ENCODE measurements around the gene MPND.

- TF ChIP-seq EZH2 (IDR thresholded peaks at IDR 0.05; ENCODE audit: borderline replicate concordance, low read depth, low read length, poor library complexity, severe bottlenecking) = no peak
- TF ChIP-seq, protein P1, sequence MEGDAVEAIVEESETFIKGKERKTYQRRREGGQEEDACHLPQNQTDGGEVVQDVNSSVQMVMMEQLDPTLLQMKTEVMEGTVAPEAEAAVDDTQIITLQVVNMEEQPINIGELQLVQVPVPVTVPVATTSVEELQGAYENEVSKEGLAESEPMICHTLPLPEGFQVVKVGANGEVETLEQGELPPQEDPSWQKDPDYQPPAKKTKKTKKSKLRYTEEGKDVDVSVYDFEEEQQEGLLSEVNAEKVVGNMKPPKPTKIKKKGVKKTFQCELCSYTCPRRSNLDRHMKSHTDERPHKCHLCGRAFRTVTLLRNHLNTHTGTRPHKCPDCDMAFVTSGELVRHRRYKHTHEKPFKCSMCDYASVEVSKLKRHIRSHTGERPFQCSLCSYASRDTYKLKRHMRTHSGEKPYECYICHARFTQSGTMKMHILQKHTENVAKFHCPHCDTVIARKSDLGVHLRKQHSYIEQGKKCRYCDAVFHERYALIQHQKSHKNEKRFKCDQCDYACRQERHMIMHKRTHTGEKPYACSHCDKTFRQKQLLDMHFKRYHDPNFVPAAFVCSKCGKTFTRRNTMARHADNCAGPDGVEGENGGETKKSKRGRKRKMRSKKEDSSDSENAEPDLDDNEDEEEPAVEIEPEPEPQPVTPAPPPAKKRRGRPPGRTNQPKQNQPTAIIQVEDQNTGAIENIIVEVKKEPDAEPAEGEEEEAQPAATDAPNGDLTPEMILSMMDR (conservative IDR thresholded peaks at IDR 0.05; ENCODE audit: low read depth, low read length) = no peak
Measured at GRCh38 chr19:4328243-4328990, 14.9 kb upstream of the MPND start.

All from A673 (cell line).